ENCODE data around the gene OTX1.

Gene OTX1

GRCh38 chr2:63029058-63029457, 21.6 kb upstream of the OTX1 start:
- no peaks in the 10 kb centered on the region for H4K20me1 ChIP-seq (ENCODE audit: insufficient read depth, low read length)

GRCh38 chr2:63034526-63034925, 16.1 kb upstream of the OTX1 start:
- H3K27ac ChIP-seq (ENCODE audit: low read depth, low read length, poor library complexity, severe bottlenecking): no peak overlapping the region
- H3K4me3 ChIP-seq (ENCODE audit: low read depth, low read length, poor library complexity, severe bottlenecking): no peak overlapping the region
- H3K9me2 ChIP-seq (ENCODE audit: low read depth, low read length): no peaks in the 10 kb centered on the region
- H3F3A ChIP-seq (ENCODE audit: insufficient read depth, low read length): no peaks in the 10 kb centered on the region
- H3K36me3 ChIP-seq (ENCODE audit: insufficient read depth, low read length): no peaks in the 10 kb centered on the region
- no peaks in the 10 kb centered on the region for H3K27me3 ChIP-seq (ENCODE audit: insufficient read depth, low read length)
- no peaks in the 10 kb centered on the region for H3K9me3 ChIP-seq (ENCODE audit: low read length)
- H4K20me1 ChIP-seq (ENCODE audit: insufficient read depth, low read length): no peaks in the 10 kb centered on the region
- H2AFZ ChIP-seq (ENCODE audit: low read length): no peak overlapping the region
- no peak overlapping the region for H3K9ac ChIP-seq (ENCODE audit: low read length)
- no peaks in the 10 kb centered on the region for H3K79me2 ChIP-seq (ENCODE audit: insufficient read depth, low read length)
- H3K4me2 ChIP-seq (ENCODE audit: low read length): no peak overlapping the region
- H3K4me1 ChIP-seq (ENCODE audit: insufficient read depth, low read length, severe bottlenecking): no peaks in the 10 kb centered on the region
- TF ChIP-seq EZH2 (IDR thresholded peaks at IDR 0.05; ENCODE audit: borderline replicate concordance, low read length) (no peak), CTCF (IDR thresholded peaks at IDR 0.05; ENCODE audit: low read length) (no peak)

More at GRCh38 chr2:63029058-63029457, 21.6 kb upstream of the OTX1 start:
- no peak overlapping the region for H2AFZ ChIP-seq (ENCODE audit: low read length)
- TF ChIP-seq CTCF (IDR thresholded peaks at IDR 0.05; ENCODE audit: low read length) (no peak), EZH2 (IDR thresholded peaks at IDR 0.05; ENCODE audit: borderline replicate concordance, low read length) (no peak)
- H3F3A ChIP-seq (ENCODE audit: insufficient read depth, low read length): no peaks in the 10 kb centered on the region
- no peaks in the 10 kb centered on the region for H3K79me2 ChIP-seq (ENCODE audit: insufficient read depth, low read length)
- no peaks in the 10 kb centered on the region for H3K36me3 ChIP-seq (ENCODE audit: insufficient read depth, low read length)
- no peak overlapping the region for H3K4me2 ChIP-seq (ENCODE audit: low read length)
- no peak overlapping the region for H3K4me3 ChIP-seq (ENCODE audit: low read depth, low read length, poor library complexity, severe bottlenecking)
- no peaks in the 10 kb centered on the region for H3K9me2 ChIP-seq (ENCODE audit: low read depth, low read length)
- H3K27me3 ChIP-seq (ENCODE audit: insufficient read depth, low read length): no peaks in the 10 kb centered on the region
- no peak overlapping the region for H3K27ac ChIP-seq (ENCODE audit: low read depth, low read length, poor library complexity, severe bottlenecking)
- H3K9ac ChIP-seq (ENCODE audit: low read length): no peak overlapping the region
- no peaks in the 10 kb centered on the region for H3K4me1 ChIP-seq (ENCODE audit: insufficient read depth, low read length, severe bottlenecking)
- no peaks in the 10 kb centered on the region for H3K9me3 ChIP-seq (ENCODE audit: low read length)

- Histone ChIP-seq H3F3A (ENCODE audit: insufficient read depth, low read length) (no peaks in the 10 kb centered on the region), H3K9me3 (ENCODE audit: low read length) (no peaks in the 10 kb centered on the region), H3K9ac (ENCODE audit: low read length) (no peak overlapping the region), H3K4me2 (ENCODE audit: low read length) (no peak overlapping the region), H3K4me1 (ENCODE audit: insufficient read depth, low read length, severe bottlenecking) (no peaks in the 10 kb centered on the region), H3K27me3 (ENCODE audit: insufficient read depth, low read length) (no peaks in the 10 kb centered on the region), H3K79me2 (ENCODE audit: insufficient read depth, low read length) (no peaks in the 10 kb centered on the region), H3K36me3 (ENCODE audit: insufficient read depth, low read length) (no peaks in the 10 kb centered on the region), H3K9me2 (ENCODE audit: low read depth, low read length) (no peaks in the 10 kb centered on the region), H4K20me1 (ENCODE audit: insufficient read depth, low read length) (no peaks in the 10 kb centered on the region), H3K4me3 (ENCODE audit: low read depth, low read length, poor library complexity, severe bottlenecking) (no peak overlapping the region), H2AFZ (ENCODE audit: low read length) (no peak overlapping the region), H3K27ac (ENCODE audit: low read depth, low read length, poor library complexity, severe bottlenecking) (no peak overlapping the region)
- TF ChIP-seq CTCF (IDR thresholded peaks at IDR 0.05; ENCODE audit: low read length) (no peak), EZH2 (IDR thresholded peaks at IDR 0.05; ENCODE audit: borderline replicate concordance, low read length) (no peak)
Measured at GRCh38 chr2:63035169-63035568, 15.5 kb upstream of the OTX1 start.

All from OCI-LY1 (cell line).